DND-41 (cell line): ENCODE measurements around the gene DRG1.
A peak's percentile ranks its signal among the peaks of the same experiment; 100 is the strongest.

Experiments
- ATAC-seq: fragments of 200-7000 bp; cut with Tn5 transposase; 3 replicates; pipeline ENCODE4 v1.9.1; 2021; ENCODE audit warnings: low read depth; ENCODE audit not compliant: insufficient read depth
- DNase-seq: peaks from one replicate; pipeline ENCODE4 v3.0.0-alpha.2; 2020
- H2AFZ ChIP-seq: 2 replicates; pipeline ENCODE4 v1.6.0; 2012; ENCODE audit warnings: low read depth, low read length
- H3K27ac ChIP-seq: 2 replicates; pipeline ENCODE4 v1.5.1; 2012; ENCODE audit warnings: low read length, inconsistent platforms
- H3K27me3 ChIP-seq: fragments of 200-600 bp; sonication (generic); 2 replicates; pipeline ENCODE4 v1.6.0; 2012; ENCODE audit warnings: low read length, mild to moderate bottlenecking, inconsistent platforms; ENCODE audit not compliant: insufficient read depth, poor library complexity
- H3K36me3 ChIP-seq: 2 replicates; pipeline ENCODE4 v1.5.1; 2012; ENCODE audit warnings: low read length, inconsistent platforms; ENCODE audit not compliant: insufficient read depth
- H3K4me1 ChIP-seq: 2 replicates; pipeline ENCODE4 v1.5.1; 2012; ENCODE audit warnings: mild to moderate bottlenecking, low read length; ENCODE audit not compliant: insufficient read depth
- H3K4me2 ChIP-seq: 2 replicates; pipeline ENCODE4 v1.6.0; 2012; ENCODE audit warnings: mild to moderate bottlenecking, moderate library complexity, low read length, inconsistent platforms; ENCODE audit not compliant: insufficient read depth
- H3K4me3 ChIP-seq, 2 experiments: fragments of 200-600 bp in 1 of 2; shearing (Covaris generic) in 1 of 2; 2 replicates each; pipeline ENCODE4 v1.5.1; 2012 to 2016; ENCODE audit warnings: inconsistent platforms in 2 of 2, low read length in 2 of 2, mild to moderate bottlenecking in 2 of 2, low read depth in 1 of 2, moderate library complexity in 1 of 2
- H3K79me2 ChIP-seq: 2 replicates; pipeline ENCODE4 v1.6.0; 2012; ENCODE audit warnings: low read length, inconsistent platforms; ENCODE audit not compliant: insufficient read depth
- H3K9ac ChIP-seq: 2 replicates; pipeline ENCODE4 v1.6.0; 2012; ENCODE audit warnings: low read depth, mild to moderate bottlenecking, inconsistent platforms, low read length, moderate library complexity
- H3K9me3 ChIP-seq: 2 replicates; pipeline ENCODE4 v1.5.1; 2012; ENCODE audit warnings: low read length, moderate library complexity, mild to moderate bottlenecking, inconsistent platforms; ENCODE audit not compliant: insufficient read depth, severe bottlenecking
- H4K20me1 ChIP-seq: 2 replicates; pipeline ENCODE4 v1.6.0; 2012; ENCODE audit warnings: low read length; ENCODE audit not compliant: insufficient read depth
- CTCF ChIP-seq: IDR thresholded peaks from 2 replicates; pipeline ENCODE4 v1.5.1; 2012; ENCODE audit warnings: borderline replicate concordance, low read length, moderate library complexity, mild to moderate bottlenecking; ENCODE audit not compliant: poor library complexity, severe bottlenecking; ENCODE audit errors: extremely low read depth
- EZH2 ChIP-seq: IDR thresholded peaks from 3 replicates; pipeline ENCODE4 v1.6.1; 2012; ENCODE audit warnings: borderline replicate concordance, low read depth, mild to moderate bottlenecking, moderate library complexity, low read length, inconsistent platforms; ENCODE audit not compliant: severe bottlenecking

DRG1 gene

GRCh38 chr22:31393893-31394292 lies 5.5 kb upstream of the DRG1 start:
- no peak for TF ChIP-seq EZH2
- no peak for TF ChIP-seq CTCF
- Histone ChIP-seq H3K9ac (no peak overlapping the region), H3K9me3 (no peaks in the 10 kb centered on the region), H3K36me3 (no peaks in the 10 kb centered on the region), H2AFZ (no peak overlapping the region), H3K4me2 (no peak overlapping the region), H3K4me1 (peaks cover 6% of the 10 kb centered on the region; the same call in 1 of the 2 replicates), H3K4me3 (no peak overlapping the region), H3K79me2 (peaks cover 3% of the 10 kb centered on the region; the same call in 1 of the 2 replicates), H3K27me3 (no peaks in the 10 kb centered on the region), H3K27ac (no peak overlapping the region), H4K20me1 (no peaks in the 10 kb centered on the region)
- no peak for ATAC-seq
- no peak for DNase-seq

DNA sequence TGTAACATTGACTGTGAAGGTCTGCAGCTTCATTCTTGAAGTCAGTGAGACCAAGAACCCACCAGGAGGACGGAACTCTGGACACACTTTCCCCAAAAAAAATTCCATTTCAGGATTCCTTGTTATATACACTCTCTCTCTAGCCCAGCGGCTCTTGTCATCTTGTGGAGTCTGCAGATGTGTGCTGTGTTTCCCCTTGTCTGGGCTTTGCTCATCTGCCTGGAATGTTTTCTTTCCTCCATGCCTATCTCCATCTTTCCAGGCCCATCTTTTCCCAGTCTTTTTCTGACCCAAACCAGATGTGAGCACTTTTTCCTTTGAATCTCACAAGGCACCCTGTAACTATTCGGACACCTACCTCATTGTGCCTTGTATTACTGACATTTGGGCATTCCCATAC lies 5.1 kb upstream of the DRG1 start:
- no peak overlapping the region for H2AFZ ChIP-seq
- H3K27me3 ChIP-seq: no peaks in the 10 kb centered on the region
- no peaks in the 10 kb centered on the region for H3K36me3 ChIP-seq
- ATAC-seq (no peak), DNase-seq (no peak)
- H3K79me2 ChIP-seq: peaks cover 6% of the 10 kb centered on the region; the same call in 1 of the 2 replicates
- peaks cover 9% of the 10 kb centered on the region; the same call in 1 of the 2 replicates for H3K4me1 ChIP-seq
- H3K27ac ChIP-seq: no peak overlapping the region
- no peak overlapping the region for H3K9ac ChIP-seq
- TF ChIP-seq CTCF (no peak), EZH2 (no peak)
- H4K20me1 ChIP-seq: no peaks in the 10 kb centered on the region
- H3K9me3 ChIP-seq: no peaks in the 10 kb centered on the region
- H3K4me2 ChIP-seq: no peak overlapping the region
- H3K4me3 ChIP-seq: no peak overlapping the region

DNA sequence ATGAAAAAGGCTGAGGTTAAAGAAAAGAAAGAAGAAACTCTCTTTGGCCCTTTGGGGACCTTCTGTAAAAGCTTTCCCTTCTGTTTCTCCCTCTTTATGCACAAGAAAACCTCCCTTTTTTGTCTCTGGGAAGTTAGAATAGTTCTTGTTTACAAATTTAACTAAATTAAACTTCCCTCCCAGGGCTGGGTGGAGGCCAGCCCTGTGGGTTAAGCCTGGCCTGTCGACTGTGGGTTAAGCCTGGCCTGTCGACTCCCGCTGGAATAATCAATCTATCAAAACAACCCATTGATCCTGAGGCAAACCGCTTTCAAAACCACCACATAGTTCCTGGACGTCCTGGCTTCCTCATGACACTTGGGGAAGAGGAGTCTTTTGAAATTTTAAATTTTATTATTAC lies 1.2 kb upstream of the DRG1 start:
- Histone ChIP-seq H2AFZ (peak overlapping the region; percentile 56), H3K36me3 (peaks cover 27% of the 10 kb centered on the region), H3K4me1 (peaks cover 35% of the 10 kb centered on the region), H3K4me3 (no peak overlapping the region), H3K9me3 (no peaks in the 10 kb centered on the region), H3K4me2 (peak overlapping the region; percentile 79; the same call in 1 of the 2 replicates), H4K20me1 (peaks cover 7% of the 10 kb centered on the region; the same call in 1 of the 2 replicates), H3K9ac (peak overlapping the region; percentile 98; the same call in 1 of the 2 replicates), H3K27me3 (no peaks in the 10 kb centered on the region), H3K79me2 (peaks cover 45% of the 10 kb centered on the region), H3K27ac (no peak overlapping the region)
- no peak for DNase-seq
- no peak for ATAC-seq
- no peak for TF ChIP-seq EZH2
- TF ChIP-seq CTCF: no peak
